ENCODE results near the gene SLC35B1. TPM values are rescaled to one million over a fixed set of nuclear protein-coding genes. Genes with fewer than 3 reads are reported as not detected.
A peak's percentile ranks its signal among the peaks of the same experiment; 100 is the strongest.

The SLC35B1 gene
- total and polyA plus RNA-seq, 11 donors: 50.3 to 137 (median 66.2) TPM

DNA sequence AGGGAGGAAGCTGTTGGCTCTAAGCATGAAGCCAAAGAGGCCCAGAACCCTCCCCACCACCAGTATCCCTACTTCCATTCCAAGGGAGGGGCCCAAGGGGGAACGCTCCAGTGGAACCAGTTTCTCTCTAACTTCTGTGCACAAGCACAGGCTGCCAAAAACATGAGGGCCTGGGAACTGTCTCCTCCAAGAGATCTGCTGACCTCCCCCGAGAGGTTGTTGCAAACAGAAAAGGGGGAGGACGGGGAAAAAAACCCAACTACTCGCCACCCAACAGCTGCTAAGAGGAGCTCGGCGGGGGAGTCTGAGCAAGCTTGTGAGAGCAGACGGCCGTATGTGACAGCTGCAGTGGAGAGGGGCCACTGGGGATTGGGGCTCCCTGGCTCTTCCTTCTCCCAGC lies 15.7 kb upstream of the SLC35B1 start:
- Histone ChIP-seq H3K27me3 (no peaks in the 10 kb centered on the region), H3K27ac (peak overlapping the region; percentile 47 to 85 (median 74)), H3K36me3 (peaks cover 0 to 43% (median 38%) of the 10 kb centered on the region in 9 donors), H3K9me3 (no peaks in the 10 kb centered on the region), H3K4me1 (peaks cover 0 to 57% (median 34%) of the 10 kb centered on the region in 12 donors), H3K4me3 (no peak overlapping the region)
- intact Hi-C loops (cut with DNase I): loop anchor here in 6 of 10 donors (5.0 to 10.0 kb wide), 5 partner anchors 34 to 271 kb away; partner anchors contain the start of genes FAM117A (in 2 of the 6) and DLX3 (in 1 of the 6)
- DNase-seq (peak; percentile 77 to 91 (median 86)), ATAC-seq (peak; percentile 81 to 86 (median 85))
- no peak for TF ChIP-seq POLR2A (IDR thresholded peaks at IDR 0.05)
- TF ChIP-seq, protein P1, sequence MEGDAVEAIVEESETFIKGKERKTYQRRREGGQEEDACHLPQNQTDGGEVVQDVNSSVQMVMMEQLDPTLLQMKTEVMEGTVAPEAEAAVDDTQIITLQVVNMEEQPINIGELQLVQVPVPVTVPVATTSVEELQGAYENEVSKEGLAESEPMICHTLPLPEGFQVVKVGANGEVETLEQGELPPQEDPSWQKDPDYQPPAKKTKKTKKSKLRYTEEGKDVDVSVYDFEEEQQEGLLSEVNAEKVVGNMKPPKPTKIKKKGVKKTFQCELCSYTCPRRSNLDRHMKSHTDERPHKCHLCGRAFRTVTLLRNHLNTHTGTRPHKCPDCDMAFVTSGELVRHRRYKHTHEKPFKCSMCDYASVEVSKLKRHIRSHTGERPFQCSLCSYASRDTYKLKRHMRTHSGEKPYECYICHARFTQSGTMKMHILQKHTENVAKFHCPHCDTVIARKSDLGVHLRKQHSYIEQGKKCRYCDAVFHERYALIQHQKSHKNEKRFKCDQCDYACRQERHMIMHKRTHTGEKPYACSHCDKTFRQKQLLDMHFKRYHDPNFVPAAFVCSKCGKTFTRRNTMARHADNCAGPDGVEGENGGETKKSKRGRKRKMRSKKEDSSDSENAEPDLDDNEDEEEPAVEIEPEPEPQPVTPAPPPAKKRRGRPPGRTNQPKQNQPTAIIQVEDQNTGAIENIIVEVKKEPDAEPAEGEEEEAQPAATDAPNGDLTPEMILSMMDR (IDR thresholded peaks at IDR 0.05): no peak
- WGBS, 4 donors: 26 to 43% (median 37%) methylated on average over 8 of the region's 8 CpGs

- no peak for DNase-seq
- Histone ChIP-seq H3K36me3 (peaks cover 0 to 57% (median 52%) of the 10 kb centered on the region in 9 donors), H3K27ac (peak overlapping the region in 8 of 12 donors; percentile 57 to 85 (median 76)), H3K4me1 (peaks cover 0 to 51% (median 26%) of the 10 kb centered on the region in 12 donors), H3K27me3 (no peaks in the 10 kb centered on the region), H3K9me3 (no peaks in the 10 kb centered on the region), H3K4me3 (no peak overlapping the region)
- TF ChIP-seq POLR2A (IDR thresholded peaks at IDR 0.05): no peak
- TF ChIP-seq, protein P1 (IDR thresholded peaks at IDR 0.05): no peak
- no peak for ATAC-seq
- intact Hi-C loops (cut with DNase I): loop anchor here in 6 of 10 donors (5.0 to 10.0 kb wide), 5 partner anchors 35 to 273 kb away; partner anchors contain the start of genes FAM117A (in 2 of the 6) and DLX3 (in 1 of the 6)
- 91 to 98% (median 97%) methylated on average over 3 of the region's 3 CpGs for WGBS, 4 donors
These were observed 14.3 kb upstream of the SLC35B1 start for GRCh38 chr17:49722066-49722465.

DNA sequence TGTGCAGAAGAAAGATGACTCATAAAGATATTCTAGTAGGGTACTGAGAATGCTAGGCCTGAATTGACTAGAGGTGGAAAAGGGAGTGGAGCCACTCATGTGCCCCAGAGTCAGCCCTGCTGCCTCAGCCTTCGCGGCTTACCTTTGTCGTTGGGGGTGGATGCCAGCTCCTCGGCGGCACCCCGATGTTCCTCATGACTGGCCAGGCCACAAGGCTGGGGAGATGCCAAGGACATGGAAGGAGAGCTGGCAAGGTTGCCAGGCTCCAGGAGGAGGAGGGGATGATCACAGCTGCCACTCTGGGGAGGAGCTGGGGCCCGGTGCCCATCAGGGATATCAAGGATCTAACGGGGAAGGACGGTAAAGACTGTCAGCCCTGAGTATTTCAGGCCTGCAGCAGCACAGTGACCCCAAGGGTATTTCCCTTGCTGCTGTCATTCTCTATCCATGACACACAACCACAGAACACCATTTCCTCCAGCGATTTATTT lies 9.7 kb upstream of the SLC35B1 start:
- Histone ChIP-seq H3K4me1 (peaks cover 0 to 27% (median 6%) of the 10 kb centered on the region in 12 donors), H3K27ac (peak overlapping the region in 3 of 12 donors; percentile 41 to 73 (median 52)), H3K9me3 (no peaks in the 10 kb centered on the region), H3K36me3 (peaks cover 0 to 98% (median 93%) of the 10 kb centered on the region in 9 donors), H3K4me3 (no peak overlapping the region), H3K27me3 (no peaks in the 10 kb centered on the region)
- TF ChIP-seq, protein P1 (IDR thresholded peaks at IDR 0.05): no peak
- no peak for TF ChIP-seq POLR2A (IDR thresholded peaks at IDR 0.05)
- peak in 3 of 4 donors; percentile 44 to 50 (median 47) for ATAC-seq
- DNase-seq: peak in 2 of 5 donors; percentile 47 to 48
- intact Hi-C loops (cut with DNase I): loop anchor here in 2 of 10 donors (5.0 kb wide), 2 partner anchors 130 to 135 kb away; partner anchors contain the start of gene TAC4 (in 1 of the 2)
- WGBS, 4 donors: 44 to 64% (median 58%) methylated on average over 10 of the region's 10 CpGs

GRCh38 chr17:49716668-49717364 lies 9.1 kb upstream of the SLC35B1 start:
- DNase-seq: no peak
- Histone ChIP-seq H3K36me3 (peaks cover 0 to 99% (median 93%) of the 10 kb centered on the region in 9 donors), H3K4me1 (peaks cover 0 to 26% (median under 1%) of the 10 kb centered on the region in 12 donors), H3K27ac (peak overlapping the region in 2 of 12 donors; percentile 41 to 73), H3K27me3 (no peaks in the 10 kb centered on the region), H3K4me3 (no peak overlapping the region), H3K9me3 (no peaks in the 10 kb centered on the region)
- TF ChIP-seq, protein P1 (IDR thresholded peaks at IDR 0.05): no peak
- TF ChIP-seq POLR2A (IDR thresholded peaks at IDR 0.05): no peak
- no peak for ATAC-seq
- 93 to 96% (median 95%) methylated on average over 1 of the region's 1 CpG for WGBS, 4 donors
- intact Hi-C loops (cut with DNase I): loop anchor here in 2 of 10 donors (5.0 kb wide), 2 partner anchors 130 to 135 kb away; partner anchors contain the start of gene TAC4 (in 1 of the 2)
